SJCRH30 (cell line): ENCODE measurements around the gene ZNF346. TPM values are rescaled to one million over a fixed set of nuclear protein-coding genes. Genes with fewer than 3 reads are reported as not detected.
"Not testable (repeated sequence)": the region's sequence is repeated elsewhere in the genome, so short reads cannot be mapped to it uniquely, and the experiment has no call there.

Source experiments
- DNase-seq, 2 experiments: peaks; one replicate each; pipeline ENCODE4 v3.0.0-alpha.2; 2015 to 2020
- H3K27ac ChIP-seq: fragments of 250-450 bp; sonication (Bioruptor Pico); 2 replicates; pipeline ENCODE4 v1.5.1; 2020; ENCODE audit warnings: mild to moderate bottlenecking, moderate library complexity
- H3K27me3 ChIP-seq: fragments of 250-450 bp; sonication (Bioruptor Pico); 2 replicates; pipeline ENCODE4 v1.5.1; 2020; ENCODE audit warnings: mild to moderate bottlenecking, moderate library complexity
- H3K36me3 ChIP-seq: fragments of 250-450 bp; sonication (Bioruptor Pico); 2 replicates; pipeline ENCODE4 v1.5.1; 2020; ENCODE audit warnings: mild to moderate bottlenecking, moderate library complexity
- H3K4me1 ChIP-seq: fragments of 250-450 bp; sonication (Bioruptor Pico); 2 replicates; pipeline ENCODE4 v1.5.1; 2020; ENCODE audit warnings: mild to moderate bottlenecking, moderate library complexity
- H3K4me3 ChIP-seq: fragments of 250-450 bp; sonication (Bioruptor Pico); 2 replicates; pipeline ENCODE4 v1.5.1; 2020; ENCODE audit warnings: mild to moderate bottlenecking, moderate library complexity
- H3K9me3 ChIP-seq: fragments of 250-450 bp; sonication (Bioruptor Pico); replicated peaks from 2 replicates; pipeline ENCODE4 v1.5.1; 2020; ENCODE audit warnings: mild to moderate bottlenecking, moderate library complexity
- total RNA-seq: library from RNA; depleted of rRNA; stranded (reverse); fragments of >200 nt; shearing (Covaris generic); gene quantifications from 2 replicates; pipeline ENCODE4 v1.2.3, GENCODE V29; 2014

ZNF346 gene
- total RNA-seq, 1 experiment from 2014 or later = 27.8 TPM

GRCh38 chr5:177029498-177029897 is 7.0 kb downstream of the ZNF346 start:
- Histone ChIP-seq H3K27ac (no peak overlapping the region), H3K36me3 (peaks cover 44% of the 10 kb centered on the region), H3K4me1 (no peaks in the 10 kb centered on the region), H3K9me3 (peaks cover 6% of the 10 kb centered on the region; the same call in 1 of the 2 replicates), H3K27me3 (no peaks in the 10 kb centered on the region), H3K4me3 (no peak overlapping the region)
- no peak for DNase-seq

- H3K9me3 ChIP-seq = peaks cover 6% of the 10 kb centered on the region; the same call in 1 of the 2 replicates
- H3K36me3 ChIP-seq = peaks cover 32% of the 10 kb centered on the region
- H3K4me3 ChIP-seq = no peak overlapping the region
- H3K27ac ChIP-seq = no peak overlapping the region
- no peaks in the 10 kb centered on the region for H3K4me1 ChIP-seq
- H3K27me3 ChIP-seq = no peaks in the 10 kb centered on the region
- DNase-seq = peak; percentile 32 to 53
Observed at GRCh38 chr5:177035976-177036375, 13.5 kb downstream of the ZNF346 start.

- Histone ChIP-seq H3K9me3 (0 out of 2 replicates have a peak, but pooled peaks cover 3% of the 10 kb centered on the region), H3K27ac (no peak overlapping the region), H3K27me3 (no peaks in the 10 kb centered on the region), H3K4me1 (no peaks in the 10 kb centered on the region), H3K4me3 (no peak overlapping the region), H3K36me3 (peaks cover 33% of the 10 kb centered on the region)
- no peak for DNase-seq
Observed at GRCh38 chr5:177036443-177036842, 13.9 kb downstream of the ZNF346 start.

GRCh38 chr5:177036921-177037320 is 14.4 kb downstream of the ZNF346 start:
- peaks cover 37% of the 10 kb centered on the region for H3K36me3 ChIP-seq
- H3K4me3 ChIP-seq = no peak overlapping the region
- no peak for DNase-seq
- no peaks in the 10 kb centered on the region for H3K4me1 ChIP-seq
- H3K9me3 ChIP-seq = no peaks in the 10 kb centered on the region
- no peak overlapping the region for H3K27ac ChIP-seq
- no peaks in the 10 kb centered on the region for H3K27me3 ChIP-seq

GRCh38 chr5:177040814-177041420 is 18.4 kb downstream of the ZNF346 start:
- Histone ChIP-seq H3K9me3 (no peaks in the 10 kb centered on the region), H3K27ac (no peak overlapping the region), H3K4me3 (no peak overlapping the region), H3K36me3 (peaks cover 43% of the 10 kb centered on the region), H3K4me1 (no peaks in the 10 kb centered on the region), H3K27me3 (no peaks in the 10 kb centered on the region)
- DNase-seq = no peak

- Histone ChIP-seq H3K4me1 (no peaks in the 10 kb centered on the region), H3K9me3 (no peaks in the 10 kb centered on the region), H3K27ac (no peak overlapping the region), H3K4me3 (no peak overlapping the region), H3K27me3 (no peaks in the 10 kb centered on the region), H3K36me3 (peaks cover 46% of the 10 kb centered on the region)
- no peak for DNase-seq
Observed at GRCh38 chr5:177041936-177042335, 19.4 kb downstream of the ZNF346 start.

- Histone ChIP-seq H3K9me3 (no peaks in the 10 kb centered on the region), H3K36me3 (peaks cover 50% of the 10 kb centered on the region), H3K27ac (no peak overlapping the region), H3K4me3 (no peak overlapping the region), H3K4me1 (no peaks in the 10 kb centered on the region), H3K27me3 (no peaks in the 10 kb centered on the region)
- no peak for DNase-seq
Observed at GRCh38 chr5:177043114-177043513, 20.6 kb downstream of the ZNF346 start.

- no peak for DNase-seq
Observed at GRCh38 chr5:177043958-177044357, 21.5 kb downstream of the ZNF346 start.

GRCh38 chr5:177044641-177045040 is 22.1 kb downstream of the ZNF346 start:
- peaks cover 61% of the 10 kb centered on the region for H3K36me3 ChIP-seq
- H3K4me3 ChIP-seq = no peak overlapping the region
- H3K27ac ChIP-seq = no peak overlapping the region
- H3K9me3 ChIP-seq = no peaks in the 10 kb centered on the region
- DNase-seq = no peak
- H3K4me1 ChIP-seq = no peaks in the 10 kb centered on the region
- no peaks in the 10 kb centered on the region for H3K27me3 ChIP-seq

More at GRCh38 chr5:177043958-177044357, 21.5 kb downstream of the ZNF346 start:
- Histone ChIP-seq H3K36me3 (peaks cover 57% of the 10 kb centered on the region), H3K27ac (no peak overlapping the region), H3K4me1 (no peaks in the 10 kb centered on the region), H3K9me3 (no peaks in the 10 kb centered on the region), H3K4me3 (no peak overlapping the region), H3K27me3 (no peaks in the 10 kb centered on the region)

- no peak for DNase-seq
- Histone ChIP-seq H3K27me3 (no peaks in the 10 kb centered on the region), H3K4me3 (no peak overlapping the region), H3K36me3 (peaks cover 64% of the 10 kb centered on the region), H3K9me3 (no peaks in the 10 kb centered on the region), H3K27ac (no peak overlapping the region), H3K4me1 (no peaks in the 10 kb centered on the region)
Observed at GRCh38 chr5:177045631-177046030, 23.1 kb downstream of the ZNF346 start.

- H3K4me1 ChIP-seq, H3K4me3 ChIP-seq, H3K9me3 ChIP-seq, H3K27ac ChIP-seq, H3K27me3 ChIP-seq, DNase-seq: not testable (repeated sequence)
- H3K36me3 ChIP-seq = peaks cover 58% of the 10 kb centered on the region
Observed at GRCh38 chr5:177048531-177048930, 26.0 kb downstream of the ZNF346 start.

GRCh38 chr5:177049285-177049684 is 26.8 kb downstream of the ZNF346 start:
- no peak for DNase-seq
- Histone ChIP-seq H3K4me3 (no peak overlapping the region), H3K4me1 (no peaks in the 10 kb centered on the region), H3K36me3 (peaks cover 60% of the 10 kb centered on the region), H3K27ac (no peak overlapping the region), H3K27me3 (no peaks in the 10 kb centered on the region), H3K9me3 (no peaks in the 10 kb centered on the region; the same call in 1 of the 2 replicates)

GRCh38 chr5:177064500-177065277 is 42.2 kb downstream of the ZNF346 start:
- Histone ChIP-seq H3K9me3 (no peaks in the 10 kb centered on the region), H3K27me3 (no peaks in the 10 kb centered on the region), H3K27ac (no peak overlapping the region), H3K36me3 (peaks cover 9% of the 10 kb centered on the region), H3K4me1 (no peaks in the 10 kb centered on the region), H3K4me3 (no peak overlapping the region)
- no peak for DNase-seq

GRCh38 chr5:177065491-177065890 is 43.0 kb downstream of the ZNF346 start:
- H3K27me3 ChIP-seq = no peaks in the 10 kb centered on the region
- peaks cover 9% of the 10 kb centered on the region for H3K36me3 ChIP-seq
- H3K4me1 ChIP-seq = no peaks in the 10 kb centered on the region
- no peak overlapping the region for H3K4me3 ChIP-seq
- H3K27ac ChIP-seq = no peak overlapping the region
- no peaks in the 10 kb centered on the region for H3K9me3 ChIP-seq
- no peak for DNase-seq

- Histone ChIP-seq H3K36me3 (peaks cover 9% of the 10 kb centered on the region), H3K27ac (no peak overlapping the region), H3K4me3 (no peak overlapping the region), H3K9me3 (no peaks in the 10 kb centered on the region), H3K27me3 (no peaks in the 10 kb centered on the region), H3K4me1 (0 out of 2 replicates have a peak, but pooled peaks cover 2% of the 10 kb centered on the region)
- no peak for DNase-seq
Observed at GRCh38 chr5:177066224-177066623, 43.7 kb downstream of the ZNF346 start.
